ENCODE data around the gene APOBEC3B.
"Not testable (repeated sequence)": the region's sequence is repeated elsewhere in the genome, so short reads cannot be mapped to it uniquely, and the experiment has no call there.

APOBEC3B gene

GRCh38 chr22:38954414-38955043 lies 27.6 kb upstream of the APOBEC3B start:
- Histone ChIP-seq H3K9me3 (ENCODE audit: low read length) (no peaks in the 10 kb centered on the region), H2AFZ (ENCODE audit: low read depth, low read length) (no peak overlapping the region), H3K27me3 (ENCODE audit: insufficient read depth, low read length) (peaks cover 26% of the 10 kb centered on the region), H3K4me1 (ENCODE audit: insufficient read depth, low read length) (no peaks in the 10 kb centered on the region), H3K4me3 (ENCODE audit: low read length) (no peak overlapping the region), H3K36me3 (ENCODE audit: insufficient read depth, low read length) (no peaks in the 10 kb centered on the region)

- H3K4me3 ChIP-seq (ENCODE audit: low read length) = no peak overlapping the region
- H3K27me3 ChIP-seq (ENCODE audit: insufficient read depth, low read length) = peaks cover 22% of the 10 kb centered on the region
- H3K36me3 ChIP-seq (ENCODE audit: insufficient read depth, low read length) = no peaks in the 10 kb centered on the region
- no peak overlapping the region for H2AFZ ChIP-seq (ENCODE audit: low read depth, low read length)
- no peaks in the 10 kb centered on the region for H3K4me1 ChIP-seq (ENCODE audit: insufficient read depth, low read length)
- H3K9me3 ChIP-seq (ENCODE audit: low read length) = no peaks in the 10 kb centered on the region
Observed at GRCh38 chr22:38955250-38955905, 26.8 kb upstream of the APOBEC3B start.

- no peaks in the 10 kb centered on the region for H3K36me3 ChIP-seq (ENCODE audit: insufficient read depth, low read length)
- no peak overlapping the region for H3K4me3 ChIP-seq (ENCODE audit: low read length)
- no peaks in the 10 kb centered on the region for H3K9me3 ChIP-seq (ENCODE audit: low read length)
- peaks cover 17% of the 10 kb centered on the region for H3K27me3 ChIP-seq (ENCODE audit: insufficient read depth, low read length)
- no peaks in the 10 kb centered on the region for H3K4me1 ChIP-seq (ENCODE audit: insufficient read depth, low read length)
- H2AFZ ChIP-seq (ENCODE audit: low read depth, low read length) = no peak overlapping the region
Observed at GRCh38 chr22:38955926-38956325, 26.2 kb upstream of the APOBEC3B start.

GRCh38 chr22:38956551-38956950 lies 25.6 kb upstream of the APOBEC3B start:
- Histone ChIP-seq H2AFZ (ENCODE audit: low read depth, low read length) (no peak overlapping the region), H3K9me3 (ENCODE audit: low read length) (no peaks in the 10 kb centered on the region), H3K27me3 (ENCODE audit: insufficient read depth, low read length) (peaks cover 16% of the 10 kb centered on the region), H3K36me3 (ENCODE audit: insufficient read depth, low read length) (no peaks in the 10 kb centered on the region), H3K4me3 (ENCODE audit: low read length) (no peak overlapping the region), H3K4me1 (ENCODE audit: insufficient read depth, low read length) (no peaks in the 10 kb centered on the region)

GRCh38 chr22:38957046-38957770 lies 24.9 kb upstream of the APOBEC3B start, which contains the start of gene APOBEC3A:
Gene APOBEC3A, plus strand, starts transcription at chr22:38957609. Its CDS starts 83 bp downstream, at chr22:38957692.
- Histone ChIP-seq H3K4me1 (ENCODE audit: insufficient read depth, low read length) (no peaks in the 10 kb centered on the region), H3K9me3 (ENCODE audit: low read length) (no peaks in the 10 kb centered on the region), H3K36me3 (ENCODE audit: insufficient read depth, low read length) (no peaks in the 10 kb centered on the region), H2AFZ (ENCODE audit: low read depth, low read length) (no peak within 1 kb of the TSS), H3K27me3 (ENCODE audit: insufficient read depth, low read length) (peaks cover 15% of the 10 kb centered on the region), H3K4me3 (ENCODE audit: low read length) (no peak within 1 kb of the TSS)

- no peak overlapping the region for H3K4me3 ChIP-seq (ENCODE audit: low read length)
- no peaks in the 10 kb centered on the region for H3K36me3 ChIP-seq (ENCODE audit: insufficient read depth, low read length)
- H3K9me3 ChIP-seq (ENCODE audit: low read length) = no peaks in the 10 kb centered on the region
- no peak overlapping the region for H2AFZ ChIP-seq (ENCODE audit: low read depth, low read length)
- no peaks in the 10 kb centered on the region for H3K4me1 ChIP-seq (ENCODE audit: insufficient read depth, low read length)
- peaks cover 13% of the 10 kb centered on the region for H3K27me3 ChIP-seq (ENCODE audit: insufficient read depth, low read length)
Observed at GRCh38 chr22:38957808-38958650, 24.1 kb upstream of the APOBEC3B start.

- H3K4me3 ChIP-seq (ENCODE audit: low read length); H2AFZ ChIP-seq (ENCODE audit: low read depth, low read length); H3K4me1 ChIP-seq (ENCODE audit: insufficient read depth, low read length); H3K27me3 ChIP-seq (ENCODE audit: insufficient read depth, low read length); H3K36me3 ChIP-seq (ENCODE audit: insufficient read depth, low read length); H3K9me3 ChIP-seq (ENCODE audit: low read length): not testable (repeated sequence)
Observed at GRCh38 chr22:38958651-38958943, 23.6 kb upstream of the APOBEC3B start.

- H2AFZ ChIP-seq (ENCODE audit: low read depth, low read length) = no peak overlapping the region
- no peaks in the 10 kb centered on the region for H3K36me3 ChIP-seq (ENCODE audit: insufficient read depth, low read length)
- H3K9me3 ChIP-seq (ENCODE audit: low read length) = no peaks in the 10 kb centered on the region
- no peaks in the 10 kb centered on the region for H3K4me1 ChIP-seq (ENCODE audit: insufficient read depth, low read length)
- H3K4me3 ChIP-seq (ENCODE audit: low read length) = no peak overlapping the region
- H3K27me3 ChIP-seq (ENCODE audit: insufficient read depth, low read length) = peaks cover 5% of the 10 kb centered on the region
Observed at GRCh38 chr22:38959590-38959989, 22.6 kb upstream of the APOBEC3B start.

- not testable (repeated sequence) for H3K4me1 ChIP-seq (ENCODE audit: insufficient read depth, low read length); H3K36me3 ChIP-seq (ENCODE audit: insufficient read depth, low read length); H2AFZ ChIP-seq (ENCODE audit: low read depth, low read length); H3K4me3 ChIP-seq (ENCODE audit: low read length); H3K9me3 ChIP-seq (ENCODE audit: low read length); H3K27me3 ChIP-seq (ENCODE audit: insufficient read depth, low read length)
Observed at GRCh38 chr22:38960673-38961072, 21.5 kb upstream of the APOBEC3B start.

- not testable (repeated sequence) for H3K36me3 ChIP-seq (ENCODE audit: insufficient read depth, low read length); H3K4me1 ChIP-seq (ENCODE audit: insufficient read depth, low read length); H3K4me3 ChIP-seq (ENCODE audit: low read length); H2AFZ ChIP-seq (ENCODE audit: low read depth, low read length); H3K9me3 ChIP-seq (ENCODE audit: low read length)
- peaks cover 26% of the 10 kb centered on the region for H3K27me3 ChIP-seq (ENCODE audit: insufficient read depth, low read length)
Observed at GRCh38 chr22:38963291-38963738, 18.8 kb upstream of the APOBEC3B start.

GRCh38 chr22:38963872-38964271 lies 18.3 kb upstream of the APOBEC3B start:
- H3K27me3 ChIP-seq (ENCODE audit: insufficient read depth, low read length) = peaks cover 30% of the 10 kb centered on the region
- H3K4me3 ChIP-seq (ENCODE audit: low read length) = no peak overlapping the region
- no peaks in the 10 kb centered on the region for H3K4me1 ChIP-seq (ENCODE audit: insufficient read depth, low read length)
- no peaks in the 10 kb centered on the region for H3K9me3 ChIP-seq (ENCODE audit: low read length)
- no peaks in the 10 kb centered on the region for H3K36me3 ChIP-seq (ENCODE audit: insufficient read depth, low read length)
- H2AFZ ChIP-seq (ENCODE audit: low read depth, low read length) = no peak overlapping the region

GRCh38 chr22:38964306-38964705 lies 17.8 kb upstream of the APOBEC3B start:
- Histone ChIP-seq H3K27me3 (ENCODE audit: insufficient read depth, low read length) (peaks cover 34% of the 10 kb centered on the region), H3K4me3 (ENCODE audit: low read length) (no peak overlapping the region), H2AFZ (ENCODE audit: low read depth, low read length) (no peak overlapping the region), H3K4me1 (ENCODE audit: insufficient read depth, low read length) (no peaks in the 10 kb centered on the region), H3K9me3 (ENCODE audit: low read length) (no peaks in the 10 kb centered on the region), H3K36me3 (ENCODE audit: insufficient read depth, low read length) (no peaks in the 10 kb centered on the region)

GRCh38 chr22:38964989-38965388 lies 17.2 kb upstream of the APOBEC3B start:
- no peaks in the 10 kb centered on the region for H3K4me1 ChIP-seq (ENCODE audit: insufficient read depth, low read length)
- no peaks in the 10 kb centered on the region for H3K9me3 ChIP-seq (ENCODE audit: low read length)
- H3K36me3 ChIP-seq (ENCODE audit: insufficient read depth, low read length) = no peaks in the 10 kb centered on the region
- H3K27me3 ChIP-seq (ENCODE audit: insufficient read depth, low read length) = peaks cover 36% of the 10 kb centered on the region
- H2AFZ ChIP-seq (ENCODE audit: low read depth, low read length) = no peak overlapping the region
- no peak overlapping the region for H3K4me3 ChIP-seq (ENCODE audit: low read length)
